ENCODE data around the gene C11orf54.

The C11orf54 gene

GRCh38 chr11:93741094-93741881 is at the start of gene C11orf54, which contains the start of gene TAF1D:
TSS of gene C11orf54 (plus strand) at chr11:93741672. CDS start at chr11:93747394, 5,722 bp downstream.
TSS of gene TAF1D (minus strand) at chr11:93741495. CDS start at chr11:93739304, 2,191 bp downstream.
- FAIRE-seq, result peak; percentile 95
- DNase-seq (ENCODE audit: extremely low spot score, insufficient read length, low read depth), result peak; percentile 75

- FAIRE-seq, result no peak
Measured at GRCh38 chr11:93694109-93694508, 47.4 kb upstream of the C11orf54 start.

GRCh38 chr11:93694557-93694956 is 46.9 kb upstream of the C11orf54 start:
- DNase-seq (ENCODE audit: extremely low spot score, insufficient read length, low read depth) (no peak), FAIRE-seq (no peak)

More at GRCh38 chr11:93694109-93694508, 47.4 kb upstream of the C11orf54 start:
- no peak for DNase-seq (ENCODE audit: extremely low spot score, insufficient read length, low read depth)

- no peak for FAIRE-seq
- DNase-seq (ENCODE audit: extremely low spot score, insufficient read length, low read depth), result no peak
Measured at GRCh38 chr11:93697611-93698010, 43.9 kb upstream of the C11orf54 start.

- FAIRE-seq, result no peak
- no peak for DNase-seq (ENCODE audit: extremely low spot score, insufficient read length, low read depth)
Measured at GRCh38 chr11:93700830-93701229, 40.6 kb upstream of the C11orf54 start.

GRCh38 chr11:93704237-93704636 is 37.2 kb upstream of the C11orf54 start:
- FAIRE-seq (no peak), DNase-seq (ENCODE audit: extremely low spot score, insufficient read length, low read depth) (no peak)

DNA sequence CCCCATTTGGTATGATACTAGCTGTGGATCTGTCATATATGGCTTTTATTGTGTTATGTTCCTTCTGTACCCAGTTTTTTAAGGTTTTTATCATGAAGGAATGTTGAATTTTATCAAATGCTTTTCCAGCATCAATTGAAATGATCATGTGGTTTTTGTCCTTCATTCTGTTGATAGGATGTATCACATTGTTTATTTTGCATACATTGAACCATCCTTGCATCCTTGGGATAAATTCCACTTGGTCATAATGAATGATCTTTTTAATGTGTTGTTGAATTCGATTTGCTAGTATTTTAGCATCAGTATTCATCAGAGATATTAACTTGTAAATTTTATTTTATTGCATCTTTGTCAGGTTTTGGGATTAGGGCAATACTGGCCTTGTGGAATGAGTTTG is 31.2 kb upstream of the C11orf54 start:
- FAIRE-seq (no peak), DNase-seq (ENCODE audit: extremely low spot score, insufficient read length, low read depth) (no peak)

GRCh38 chr11:93712678-93713077 is 28.8 kb upstream of the C11orf54 start:
- FAIRE-seq, result no peak

GRCh38 chr11:93715797-93716396 is 25.6 kb upstream of the C11orf54 start:
- no peak for FAIRE-seq
- no peak for DNase-seq (ENCODE audit: extremely low spot score, insufficient read length, low read depth)

More at GRCh38 chr11:93712678-93713077, 28.8 kb upstream of the C11orf54 start:
- DNase-seq (ENCODE audit: extremely low spot score, insufficient read length, low read depth), result no peak

DNA sequence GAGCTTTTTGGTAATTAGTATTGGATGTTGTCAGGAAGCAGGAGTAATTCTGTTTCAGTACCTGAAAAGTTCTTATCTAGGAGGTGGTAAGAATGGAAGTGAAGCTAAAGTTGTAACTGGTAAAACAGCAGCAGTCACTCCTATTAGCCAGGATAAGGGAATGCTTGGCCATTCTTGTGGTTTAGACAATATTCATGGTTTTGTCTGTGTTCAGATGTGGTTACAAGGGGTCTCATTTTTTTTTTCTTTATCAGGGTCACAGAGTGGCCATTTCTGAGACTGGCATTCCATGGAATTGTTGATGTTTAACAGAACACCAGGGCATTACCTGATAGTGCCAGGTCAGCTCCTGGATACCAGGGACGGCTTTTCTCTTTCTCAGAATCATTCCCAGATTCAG is 24.0 kb upstream of the C11orf54 start:
- DNase-seq (ENCODE audit: extremely low spot score, insufficient read length, low read depth), result no peak
- no peak for FAIRE-seq

- FAIRE-seq, result peak; percentile 60
Measured at GRCh38 chr11:93718057-93718563, 23.4 kb upstream of the C11orf54 start.

GRCh38 chr11:93719310-93719709 is 22.2 kb upstream of the C11orf54 start:
- DNase-seq (ENCODE audit: extremely low spot score, insufficient read length, low read depth), result no peak
- FAIRE-seq, result no peak

More at GRCh38 chr11:93718057-93718563, 23.4 kb upstream of the C11orf54 start:
- peak; percentile 38 for DNase-seq (ENCODE audit: extremely low spot score, insufficient read length, low read depth)

- no peak for DNase-seq (ENCODE audit: extremely low spot score, insufficient read length, low read depth)
- no peak for FAIRE-seq
Measured at GRCh38 chr11:93720522-93720921, 20.9 kb upstream of the C11orf54 start.

- no peak for DNase-seq (ENCODE audit: extremely low spot score, insufficient read length, low read depth)
- FAIRE-seq, result no peak
Measured at GRCh38 chr11:93724089-93724488, 17.4 kb upstream of the C11orf54 start.

DNA sequence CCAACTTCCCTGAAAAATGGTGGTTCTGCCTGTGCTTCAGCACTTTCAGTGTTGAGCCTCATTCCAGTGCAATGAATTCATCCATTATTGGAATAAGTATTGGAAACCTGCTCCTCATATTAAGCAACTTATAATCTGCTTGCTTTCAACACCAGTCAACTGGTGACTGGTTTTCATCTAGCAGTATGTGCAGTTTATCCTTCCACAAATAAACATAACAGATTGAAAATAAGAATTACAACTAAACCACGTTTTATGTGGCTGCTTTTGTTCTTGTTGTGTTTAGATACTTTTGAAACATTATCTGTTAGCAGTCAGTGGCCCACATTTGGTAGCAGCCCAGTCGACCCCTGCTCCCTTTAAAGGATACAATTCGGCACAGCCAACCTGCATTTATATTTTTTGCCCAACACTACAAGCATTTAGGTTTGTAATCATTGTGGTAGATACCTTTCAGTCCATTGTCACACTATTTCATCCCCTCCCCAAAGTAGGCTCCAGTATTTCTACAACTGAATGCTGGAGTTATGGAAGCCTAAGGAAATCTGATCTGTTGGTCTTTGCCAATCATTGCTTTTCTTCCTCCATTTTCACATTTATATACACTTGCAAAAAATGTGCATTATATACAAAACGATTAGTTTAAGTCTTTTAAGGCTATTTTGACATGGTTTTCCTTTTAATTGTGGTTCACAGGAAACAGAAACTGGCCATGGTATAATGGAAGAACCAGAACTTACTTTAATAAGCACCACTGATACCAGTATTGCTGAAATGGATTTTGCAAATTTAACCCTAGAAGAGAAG is 13.3 kb upstream of the C11orf54 start:
- FAIRE-seq (no peak), DNase-seq (ENCODE audit: extremely low spot score, insufficient read length, low read depth) (no peak)

DNA sequence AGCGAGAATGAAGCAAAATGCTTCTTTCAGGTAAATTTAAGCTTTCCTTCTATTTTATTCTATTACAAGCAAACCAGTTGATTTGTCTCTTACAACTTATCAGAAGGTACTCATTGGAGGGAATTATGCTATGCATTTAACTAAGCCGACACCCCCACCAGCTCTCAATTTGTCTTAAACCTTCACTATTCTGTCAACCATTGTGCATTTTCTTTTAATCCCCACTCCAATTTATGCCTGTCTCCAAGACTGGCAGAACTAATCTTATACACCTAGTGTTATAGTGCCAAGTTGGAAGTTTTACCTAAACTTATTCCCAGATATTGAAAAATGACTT is 12.7 kb upstream of the C11orf54 start:
- DNase-seq (ENCODE audit: extremely low spot score, insufficient read length, low read depth), result no peak

DNA sequence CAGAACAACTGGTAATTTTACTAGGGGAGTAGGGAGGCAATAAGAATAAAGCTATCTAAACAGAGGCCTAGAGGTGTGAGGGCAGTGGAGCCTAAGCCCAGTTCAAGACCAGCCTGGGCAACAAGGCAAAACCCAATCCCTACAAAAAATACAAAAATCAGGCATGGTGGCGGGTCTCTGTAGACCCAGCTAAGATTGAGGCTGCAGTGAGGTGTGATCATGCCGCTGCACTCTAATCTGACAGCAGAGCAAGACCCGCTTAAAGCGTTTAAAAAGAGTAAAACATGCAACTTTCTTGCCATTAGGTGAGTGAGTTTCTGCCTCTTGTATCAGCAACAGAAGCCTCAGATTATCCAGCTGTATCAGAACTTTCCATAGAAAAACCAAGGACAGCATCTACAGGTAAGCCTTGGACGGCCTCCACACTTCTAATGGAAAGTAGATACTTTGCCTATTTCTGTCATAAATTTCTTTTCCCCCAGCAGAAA is 12.3 kb upstream of the C11orf54 start:
- FAIRE-seq (no peak), DNase-seq (ENCODE audit: extremely low spot score, insufficient read length, low read depth) (no peak)

More for the DNA sequence above, 12.7 kb upstream of the C11orf54 start:
- no peak for FAIRE-seq

DNA sequence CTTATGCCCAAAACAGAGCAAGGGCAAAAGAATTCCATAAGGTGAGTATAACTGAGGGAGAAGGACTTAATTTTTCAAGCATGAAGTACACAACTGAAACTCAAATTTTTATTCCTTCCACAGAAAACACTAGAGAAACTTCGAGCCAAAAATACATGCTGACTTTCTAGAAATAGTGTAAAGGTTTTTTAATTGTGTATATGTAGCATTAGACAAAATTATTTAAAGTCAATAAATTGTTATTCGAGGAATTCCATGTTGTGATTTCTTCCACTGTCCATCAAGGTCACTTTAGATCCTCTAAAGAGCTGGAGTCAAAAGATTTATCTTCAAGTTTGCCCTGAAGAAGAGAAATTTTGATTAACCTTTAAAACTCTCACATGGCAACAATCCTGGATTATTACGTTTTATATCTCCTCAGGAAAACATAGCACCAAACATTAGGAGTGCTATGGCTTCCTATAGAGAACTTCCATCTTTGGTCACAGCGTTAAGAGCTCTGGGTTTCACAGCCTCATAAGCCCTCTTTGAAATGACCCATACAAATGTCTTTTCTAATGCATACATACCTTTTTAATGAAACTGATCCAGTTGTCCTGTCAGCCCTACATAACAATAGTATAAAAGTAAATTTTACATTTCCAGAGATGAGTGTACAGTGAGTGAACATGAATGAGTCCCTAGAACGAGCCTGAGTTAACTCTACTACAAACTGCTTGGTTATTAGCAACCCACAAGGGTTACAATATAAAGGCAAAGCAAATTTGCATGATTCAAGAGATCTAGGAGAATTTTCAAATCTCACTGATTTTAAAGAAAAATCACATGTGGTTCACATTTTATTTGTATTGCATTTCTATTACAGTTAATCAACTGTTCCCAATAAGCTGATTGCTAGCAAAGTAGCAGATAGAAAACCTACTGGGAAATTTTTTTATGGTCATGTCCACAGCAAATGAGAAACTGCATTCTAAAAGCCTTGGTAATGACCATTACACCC is 11.1 kb upstream of the C11orf54 start:
- FAIRE-seq (no peak), DNase-seq (ENCODE audit: extremely low spot score, insufficient read length, low read depth) (no peak)

GRCh38 chr11:93732237-93732892 is 9.1 kb upstream of the C11orf54 start:
- DNase-seq (ENCODE audit: extremely low spot score, insufficient read length, low read depth), result no peak
- no peak for FAIRE-seq

All from GM18507 (cell line).